AG09309 (cell line): ENCODE measurements around the gene NFIC.
"Not testable (repeated sequence)": the region's sequence is repeated elsewhere in the genome, so short reads cannot be mapped to it uniquely, and the experiment has no call there.

Experiments
- DNase-seq: peaks from one replicate; pipeline ENCODE4 v3.0.0-alpha.2; 2010; ENCODE audit warnings: low read depth
- H3K4me3 ChIP-seq: 2 replicates; pipeline ENCODE4 v1.5.1; 2011; ENCODE audit warnings: mild to moderate bottlenecking, low read depth, low read length, moderate library complexity; ENCODE audit not compliant: control insufficient read depth
- CTCF ChIP-seq: IDR thresholded peaks from 2 replicates; pipeline ENCODE4 v1.5.1; 2011; ENCODE audit warnings: mild to moderate bottlenecking, low read depth, low read length, inconsistent platforms; ENCODE audit not compliant: insufficient read depth, control insufficient read depth; ENCODE audit errors: missing control alignments

Gene NFIC

GRCh38 chr19:3374369-3375112, 8.2 kb downstream of the NFIC start:
- no peak for DNase-seq
- no peak for TF ChIP-seq CTCF
- no peak overlapping the region for H3K4me3 ChIP-seq

GRCh38 chr19:3375221-3376090, 9.1 kb downstream of the NFIC start:
- TF ChIP-seq CTCF = no peak
- no peak for DNase-seq
- H3K4me3 ChIP-seq = no peak overlapping the region

GRCh38 chr19:3376091-3376455, 9.7 kb downstream of the NFIC start:
- not testable (repeated sequence) for H3K4me3 ChIP-seq, DNase-seq

- TF ChIP-seq CTCF = no peak
- DNase-seq = no peak
- H3K4me3 ChIP-seq = no peak overlapping the region
These were observed 12.2 kb downstream of the NFIC start for GRCh38 chr19:3378352-3379150.

- H3K4me3 ChIP-seq = no peak overlapping the region
- no peak for DNase-seq
- TF ChIP-seq CTCF = no peak
These were observed 14.4 kb downstream of the NFIC start for GRCh38 chr19:3380829-3381228.

- TF ChIP-seq CTCF = no peak
- no peak for DNase-seq
- no peak overlapping the region for H3K4me3 ChIP-seq
These were observed 15.5 kb downstream of the NFIC start for GRCh38 chr19:3381701-3382372.
